Thyroid gland (tissue), 4 donors: ENCODE measurements around the gene FAM200C. TPM values are rescaled to one million over a fixed set of nuclear protein-coding genes. Genes with fewer than 3 reads are reported as not detected.

Source experiments
- DNase-seq, 2 donors: peaks; one replicate each; pipeline ENCODE4 v3.0.0-alpha.2; 2019
- H3K27ac ChIP-seq, 3 donors: fragments of 200-600 bp; sonication (generic); 1 replicate in 2 of 3; 2 replicates in 1 of 3; pipeline ENCODE4 v1.5.1; 2016 to 2019; ENCODE audit warnings: mild to moderate bottlenecking in 1 of 3, moderate library complexity in 1 of 3
- H3K27me3 ChIP-seq: fragments of 200-600 bp; sonication (generic); one replicate; pipeline ENCODE4 v1.5.1; 2019
- H3K36me3 ChIP-seq, 2 donors: fragments of 200-600 bp; sonication (generic); one replicate each; pipeline ENCODE4 v1.5.1; 2016 to 2019
- H3K4me1 ChIP-seq, 2 donors: fragments of 200-600 bp; sonication (generic); one replicate each; pipeline ENCODE4 v1.5.1; 2017 to 2019
- H3K4me3 ChIP-seq, 3 donors: fragments of 200-600 bp; sonication (generic); replicated peaks in 1 of 3; 1 replicate in 2 of 3; 2 replicates in 1 of 3; pipeline ENCODE4 v1.5.1; 2016; ENCODE audit warnings: mild to moderate bottlenecking in 1 of 3
- H3K9me3 ChIP-seq: fragments of 200-600 bp; sonication (generic); one replicate; pipeline ENCODE4 v1.5.1; 2017
- POLR2A ChIP-seq, 2 donors: fragments of 450-650 bp; IDR thresholded peaks; one replicate each; pipeline ENCODE4 v1.6.1; 2017; ENCODE audit warnings: antibody characterized with exemption in 2 of 2, mild to moderate bottlenecking in 2 of 2, moderate library complexity in 1 of 2
- WGBS, 2 donors: methylation state at CpG; one replicate each; pipeline ENCODE4 v1.1.5; 2017; 5-methylcytosine and 5-hydroxymethylcytosine counted together
- intact Hi-C: fragments of 100-400 bp; cut with DNase I; formaldehyde crosslinking; loops from one replicate; pipeline ENCODE4 v1.15.1; 2023
- total RNA-seq, 4 donors: library from RNA; depleted of rRNA; stranded (reverse); fragments of >200 nt; gene quantifications; one replicate each; pipeline ENCODE4 v1.2.3, GENCODE V29; 2016
- TF ChIP-seq, protein P1 (sequence below), 6 experiments: fragments of 200-600 bp in 3 of 6; fragments of 450-650 bp in 3 of 6; sonication (generic) in 3 of 6; IDR thresholded peaks; one replicate each; pipeline ENCODE4 v1.5.1; 2016 to 2019; ENCODE audit warnings: antibody characterized with exemption in 6 of 6, mild to moderate bottlenecking in 2 of 6, inconsistent platforms in 1 of 6, moderate library complexity in 1 of 6

Gene FAM200C
- total RNA-seq, 4 donors from 2014 or later = 5.8 to 9.0 (median 7.2) TPM

DNA sequence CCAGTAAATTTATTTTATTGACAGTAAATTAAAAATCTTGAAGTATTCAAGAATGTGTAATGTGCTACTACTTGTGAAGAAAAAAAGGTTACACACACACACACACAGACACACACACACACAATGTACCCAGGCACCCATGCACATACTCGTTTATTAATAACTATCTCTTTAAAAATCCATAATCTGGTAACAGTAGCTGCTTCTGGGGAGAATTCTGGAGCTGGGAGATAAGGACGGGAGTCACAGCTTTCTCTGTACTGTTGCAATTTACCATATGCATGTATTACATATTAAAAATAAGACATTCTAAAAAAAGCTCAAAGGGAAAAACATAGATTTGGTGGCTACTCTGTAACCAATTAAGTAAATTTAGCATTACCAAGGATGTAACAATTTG is 21.5 kb downstream of the FAM200C start:
- H3K4me1 ChIP-seq = no peaks in the 10 kb centered on the region
- WGBS, 2 donors = 75 to 79% methylated on average over 2 of the region's 2 CpGs
- TF ChIP-seq, protein P1, sequence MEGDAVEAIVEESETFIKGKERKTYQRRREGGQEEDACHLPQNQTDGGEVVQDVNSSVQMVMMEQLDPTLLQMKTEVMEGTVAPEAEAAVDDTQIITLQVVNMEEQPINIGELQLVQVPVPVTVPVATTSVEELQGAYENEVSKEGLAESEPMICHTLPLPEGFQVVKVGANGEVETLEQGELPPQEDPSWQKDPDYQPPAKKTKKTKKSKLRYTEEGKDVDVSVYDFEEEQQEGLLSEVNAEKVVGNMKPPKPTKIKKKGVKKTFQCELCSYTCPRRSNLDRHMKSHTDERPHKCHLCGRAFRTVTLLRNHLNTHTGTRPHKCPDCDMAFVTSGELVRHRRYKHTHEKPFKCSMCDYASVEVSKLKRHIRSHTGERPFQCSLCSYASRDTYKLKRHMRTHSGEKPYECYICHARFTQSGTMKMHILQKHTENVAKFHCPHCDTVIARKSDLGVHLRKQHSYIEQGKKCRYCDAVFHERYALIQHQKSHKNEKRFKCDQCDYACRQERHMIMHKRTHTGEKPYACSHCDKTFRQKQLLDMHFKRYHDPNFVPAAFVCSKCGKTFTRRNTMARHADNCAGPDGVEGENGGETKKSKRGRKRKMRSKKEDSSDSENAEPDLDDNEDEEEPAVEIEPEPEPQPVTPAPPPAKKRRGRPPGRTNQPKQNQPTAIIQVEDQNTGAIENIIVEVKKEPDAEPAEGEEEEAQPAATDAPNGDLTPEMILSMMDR (IDR thresholded peaks at IDR 0.05) = no peak
- no peak for TF ChIP-seq POLR2A (IDR thresholded peaks at IDR 0.05)
- DNase-seq = no peak
- H3K9me3 ChIP-seq = no peaks in the 10 kb centered on the region
- H3K27ac ChIP-seq = no peak overlapping the region
- no peak overlapping the region for H3K4me3 ChIP-seq
- intact Hi-C loops = no loop called here
- H3K36me3 ChIP-seq = no peaks in the 10 kb centered on the region
- no peaks in the 10 kb centered on the region for H3K27me3 ChIP-seq

DNA sequence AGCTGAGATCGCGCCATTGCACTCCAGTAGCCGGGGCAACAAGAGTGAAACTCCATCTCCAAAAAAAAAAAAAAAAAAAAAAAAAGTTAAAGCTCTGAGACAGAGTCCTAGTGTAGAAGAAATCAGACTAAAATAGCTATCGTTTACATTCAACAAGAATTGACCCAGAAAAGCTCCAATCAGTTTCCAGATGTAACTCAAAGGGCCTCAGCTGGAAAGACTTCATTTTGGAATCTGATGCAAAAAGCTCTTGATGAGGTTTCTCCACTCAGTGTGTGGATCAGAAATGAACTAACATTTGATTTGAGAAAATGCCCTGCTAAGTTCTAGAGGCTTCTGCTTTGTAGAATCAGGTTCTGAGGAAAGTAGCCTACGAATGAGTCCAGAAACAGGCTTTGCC is 22.2 kb downstream of the FAM200C start:
- DNase-seq = no peak
- no peak overlapping the region for H3K4me3 ChIP-seq
- H3K36me3 ChIP-seq = no peaks in the 10 kb centered on the region
- WGBS, 2 donors = 85 to 91% methylated on average over 5 of the region's 5 CpGs
- intact Hi-C loops = no loop called here
- H3K27ac ChIP-seq = no peak overlapping the region
- TF ChIP-seq, protein P1 (IDR thresholded peaks at IDR 0.05) = no peak
- TF ChIP-seq POLR2A (IDR thresholded peaks at IDR 0.05) = no peak
- no peaks in the 10 kb centered on the region for H3K4me1 ChIP-seq
- H3K27me3 ChIP-seq = no peaks in the 10 kb centered on the region
- H3K9me3 ChIP-seq = no peaks in the 10 kb centered on the region

DNA sequence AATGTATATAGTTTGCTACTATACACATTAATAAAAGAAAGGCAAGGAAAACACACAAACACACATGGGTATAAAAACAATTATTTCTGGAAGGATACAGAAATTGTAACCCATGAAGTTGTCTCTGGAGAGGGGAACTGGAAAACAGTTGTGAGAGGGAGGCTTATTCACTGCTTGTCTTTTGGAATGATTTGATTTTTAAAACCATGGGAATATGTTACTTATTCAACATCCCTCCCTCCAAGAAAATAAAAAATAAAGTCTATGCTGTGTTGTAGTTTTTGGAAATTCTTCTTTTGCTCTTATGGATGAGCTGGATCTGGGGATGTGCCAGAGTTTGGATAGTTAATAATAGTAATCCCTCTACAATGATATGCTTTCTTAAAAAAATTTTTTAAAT is 23.4 kb downstream of the FAM200C start:
- DNase-seq = no peak
- no peaks in the 10 kb centered on the region for H3K9me3 ChIP-seq
- no peaks in the 10 kb centered on the region for H3K4me1 ChIP-seq
- no peak overlapping the region for H3K4me3 ChIP-seq
- intact Hi-C loops = no loop called here
- H3K27me3 ChIP-seq = no peaks in the 10 kb centered on the region
- TF ChIP-seq, protein P1 (IDR thresholded peaks at IDR 0.05) = no peak
- TF ChIP-seq POLR2A (IDR thresholded peaks at IDR 0.05) = no peak
- no peaks in the 10 kb centered on the region for H3K36me3 ChIP-seq
- H3K27ac ChIP-seq = no peak overlapping the region

DNA sequence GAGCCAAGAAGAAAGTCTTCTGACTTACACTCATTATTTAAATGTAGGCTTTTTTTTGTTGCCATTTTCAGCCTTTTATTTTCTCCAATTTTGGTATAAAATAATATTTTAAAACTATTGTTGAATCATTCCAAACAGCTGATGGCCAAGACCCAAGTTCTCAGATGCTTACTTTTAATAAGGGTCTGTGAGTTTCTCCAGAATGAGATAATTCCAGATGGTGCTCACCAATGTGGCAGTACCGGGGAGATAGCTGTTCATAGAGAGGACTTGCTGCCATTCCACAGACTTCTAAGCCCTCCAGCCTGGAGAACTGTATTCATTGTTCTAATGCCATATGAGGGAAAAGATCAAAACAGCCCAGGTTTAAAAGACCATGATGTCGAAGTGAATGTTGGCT is 24.2 kb downstream of the FAM200C start:
- DNase-seq = no peak
- no peaks in the 10 kb centered on the region for H3K36me3 ChIP-seq
- H3K27me3 ChIP-seq = no peaks in the 10 kb centered on the region
- TF ChIP-seq, protein P1 (IDR thresholded peaks at IDR 0.05) = no peak
- no peak for TF ChIP-seq POLR2A (IDR thresholded peaks at IDR 0.05)
- intact Hi-C loops = no loop called here
- no peak overlapping the region for H3K27ac ChIP-seq
- no peaks in the 10 kb centered on the region for H3K9me3 ChIP-seq
- 80 to 91% methylated on average over 2 of the region's 2 CpGs for WGBS, 2 donors
- no peak overlapping the region for H3K4me3 ChIP-seq
- H3K4me1 ChIP-seq = no peaks in the 10 kb centered on the region

- H3K4me3 ChIP-seq = no peak overlapping the region
- intact Hi-C loops = no loop called here
- H3K4me1 ChIP-seq = no peaks in the 10 kb centered on the region
- H3K9me3 ChIP-seq = no peaks in the 10 kb centered on the region
- no peaks in the 10 kb centered on the region for H3K36me3 ChIP-seq
- DNase-seq = no peak
- TF ChIP-seq, protein P1 (IDR thresholded peaks at IDR 0.05) = no peak
- no peak for TF ChIP-seq POLR2A (IDR thresholded peaks at IDR 0.05)
- no peaks in the 10 kb centered on the region for H3K27me3 ChIP-seq
- no peak overlapping the region for H3K27ac ChIP-seq
Measured at GRCh38 chr5:160375166-160375565, 24.7 kb downstream of the FAM200C start.
